ENCODE data around the gene MRM2.

DNA sequence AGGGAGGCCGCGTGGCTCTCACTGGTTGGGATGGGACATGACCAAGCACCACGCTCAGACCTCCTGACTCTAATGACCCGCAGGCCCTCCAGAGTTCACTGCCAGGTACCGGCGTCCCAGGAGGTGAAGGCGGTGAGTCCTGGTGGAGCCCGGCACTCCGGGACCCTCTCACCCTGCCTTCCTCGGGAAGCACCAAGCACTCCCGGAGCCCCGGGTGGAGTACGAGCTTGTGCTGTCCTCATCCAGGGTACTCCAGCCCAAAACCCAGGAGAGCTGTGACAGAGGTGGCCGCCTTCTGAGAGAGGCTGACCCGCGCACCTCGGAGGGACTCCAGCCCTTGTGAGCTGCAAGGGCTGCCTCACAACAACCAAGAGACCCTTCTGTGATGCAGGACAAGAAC, 18.7 kb downstream of the MRM2 start:
- TF ChIP-seq TAF1 (IDR thresholded peaks at IDR 0.05; ENCODE audit: low read depth, low read length) (no peak), POLR2A (IDR thresholded peaks at IDR 0.05; ENCODE audit: low read depth, low read length) (no peak), POLR2AphosphoS5 (IDR thresholded peaks at IDR 0.05; ENCODE audit: low read depth, low read length) (no peak), POU2F2 (IDR thresholded peaks at IDR 0.05; ENCODE audit: low read depth, low read length) (no peak), SPI1 (IDR thresholded peaks at IDR 0.05; ENCODE audit: low read depth, low read length) (no peak), PAX5 (IDR thresholded peaks at IDR 0.05; ENCODE audit: insufficient read depth, low read length, severe bottlenecking) (no peak)
